Osteoblast (primary cell): Measurements from ENCODE around the gene STK32C. TPM values are rescaled to one million over a fixed set of nuclear protein-coding genes. Genes with fewer than 3 reads are reported as not detected.

Source experiments
- DNase-seq: peaks from one replicate; pipeline ENCODE4 v3.0.0; 2011; ENCODE audit warnings: low spot score, mixed read lengths; ENCODE audit not compliant: insufficient read length; ENCODE audit errors: missing footprints
- H2AFZ ChIP-seq: 2 replicates; pipeline ENCODE4 v1.6.0; 2011; ENCODE audit warnings: mild to moderate bottlenecking, low read length
- H3K27ac ChIP-seq: 2 replicates; pipeline ENCODE4 v1.5.1; 2011; ENCODE audit warnings: mild to moderate bottlenecking, low read depth, low read length, moderate library complexity
- H3K27me3 ChIP-seq: 2 replicates; pipeline ENCODE4 v1.6.0; 2012; ENCODE audit warnings: mild to moderate bottlenecking, control low read depth, inconsistent platforms, low read length, moderate library complexity; ENCODE audit not compliant: insufficient read depth
- H3K36me3 ChIP-seq: 2 replicates; pipeline ENCODE4 v1.5.1; 2011; ENCODE audit warnings: mild to moderate bottlenecking, low read length, control low read depth, moderate library complexity; ENCODE audit not compliant: insufficient read depth
- H3K4me1 ChIP-seq: 2 replicates; pipeline ENCODE4 v1.5.1; 2011; ENCODE audit warnings: mild to moderate bottlenecking, low read length, control low read depth, moderate library complexity; ENCODE audit not compliant: insufficient read depth
- H3K4me2 ChIP-seq: 2 replicates; pipeline ENCODE4 v1.6.0; 2011; ENCODE audit warnings: mild to moderate bottlenecking, low read length; ENCODE audit not compliant: insufficient read depth
- H3K4me3 ChIP-seq: fragments of 200-600 bp; sonication (generic); 3 replicates; pipeline ENCODE4 v1.5.1; 2012; ENCODE audit warnings: mild to moderate bottlenecking, low read length, inconsistent platforms; ENCODE audit not compliant: insufficient read depth
- H3K79me2 ChIP-seq: 2 replicates; pipeline ENCODE4 v1.6.0; 2012; ENCODE audit warnings: mild to moderate bottlenecking, low read length, control low read depth, inconsistent platforms; ENCODE audit not compliant: insufficient read depth
- H3K9me3 ChIP-seq: 2 replicates; pipeline ENCODE4 v1.5.1; 2011; ENCODE audit warnings: low read depth, low read length, control low read depth
- H4K20me1 ChIP-seq: 2 replicates; pipeline ENCODE4 v1.6.0; 2012; ENCODE audit warnings: mild to moderate bottlenecking, low read length, control low read depth; ENCODE audit not compliant: insufficient read depth
- CTCF ChIP-seq: IDR thresholded peaks from 2 replicates; pipeline ENCODE4 v1.5.1; 2011; ENCODE audit warnings: mild to moderate bottlenecking, low read depth, low read length, moderate library complexity; ENCODE audit errors: extremely low read depth
- total RNA-seq: library from RNA; depleted of rRNA; stranded (reverse); fragments of >200 nt; gene quantifications from 2 replicates; pipeline ENCODE4 v1.2.3, GENCODE V29; 2012

Gene STK32C
- total RNA-seq, 1 donor: 14.5 TPM

GRCh38 chr10:132276706-132277105 is 31.0 kb downstream of the STK32C start:
- Histone ChIP-seq H3K27me3 (no peaks in the 10 kb centered on the region), H3K4me3 (no peak overlapping the region), H3K4me1 (no peaks in the 10 kb centered on the region), H3K27ac (no peak overlapping the region), H3K36me3 (no peaks in the 10 kb centered on the region), H2AFZ (no peak overlapping the region), H3K79me2 (no peaks in the 10 kb centered on the region), H3K4me2 (no peak overlapping the region), H3K9me3 (no peaks in the 10 kb centered on the region), H4K20me1 (peaks cover 12% of the 10 kb centered on the region)
- peak; percentile 65 for DNase-seq
- no peak for TF ChIP-seq CTCF

- H3K4me1 ChIP-seq: no peaks in the 10 kb centered on the region
- no peak for TF ChIP-seq CTCF
- no peak overlapping the region for H2AFZ ChIP-seq
- H3K27me3 ChIP-seq: no peaks in the 10 kb centered on the region
- H3K36me3 ChIP-seq: no peaks in the 10 kb centered on the region
- DNase-seq: peak; percentile 53
- no peak overlapping the region for H3K27ac ChIP-seq
- H3K4me3 ChIP-seq: no peak overlapping the region
- H4K20me1 ChIP-seq: peaks cover 12% of the 10 kb centered on the region
- H3K4me2 ChIP-seq: no peak overlapping the region
- H3K79me2 ChIP-seq: no peaks in the 10 kb centered on the region
- no peaks in the 10 kb centered on the region for H3K9me3 ChIP-seq
Measured at GRCh38 chr10:132276179-132276675, 31.5 kb downstream of the STK32C start.

GRCh38 chr10:132275426-132276178 is 32.1 kb downstream of the STK32C start:
- Histone ChIP-seq H3K36me3 (no peaks in the 10 kb centered on the region), H3K79me2 (no peaks in the 10 kb centered on the region), H3K4me1 (no peaks in the 10 kb centered on the region), H3K4me3 (no peak overlapping the region), H4K20me1 (peaks cover 12% of the 10 kb centered on the region), H2AFZ (no peak overlapping the region), H3K27me3 (no peaks in the 10 kb centered on the region), H3K9me3 (no peaks in the 10 kb centered on the region), H3K27ac (no peak overlapping the region), H3K4me2 (no peak overlapping the region)
- no peak for TF ChIP-seq CTCF
- DNase-seq: peak; percentile 52

GRCh38 chr10:132274986-132275385 is 32.8 kb downstream of the STK32C start:
- H3K9me3 ChIP-seq: no peaks in the 10 kb centered on the region
- no peak overlapping the region for H3K4me2 ChIP-seq
- no peaks in the 10 kb centered on the region for H3K4me1 ChIP-seq
- no peaks in the 10 kb centered on the region for H3K79me2 ChIP-seq
- no peak for TF ChIP-seq CTCF
- H2AFZ ChIP-seq: no peak overlapping the region
- no peaks in the 10 kb centered on the region for H3K36me3 ChIP-seq
- H4K20me1 ChIP-seq: peaks cover 8% of the 10 kb centered on the region
- no peak overlapping the region for H3K27ac ChIP-seq
- no peak overlapping the region for H3K4me3 ChIP-seq
- H3K27me3 ChIP-seq: no peaks in the 10 kb centered on the region
- peak; percentile 49 for DNase-seq
